ENCODE results near the gene PHF13.
"Not testable (repeated sequence)": the region's sequence is repeated elsewhere in the genome, so short reads cannot be mapped to it uniquely, and the experiment has no call there.

The PHF13 gene

DNA sequence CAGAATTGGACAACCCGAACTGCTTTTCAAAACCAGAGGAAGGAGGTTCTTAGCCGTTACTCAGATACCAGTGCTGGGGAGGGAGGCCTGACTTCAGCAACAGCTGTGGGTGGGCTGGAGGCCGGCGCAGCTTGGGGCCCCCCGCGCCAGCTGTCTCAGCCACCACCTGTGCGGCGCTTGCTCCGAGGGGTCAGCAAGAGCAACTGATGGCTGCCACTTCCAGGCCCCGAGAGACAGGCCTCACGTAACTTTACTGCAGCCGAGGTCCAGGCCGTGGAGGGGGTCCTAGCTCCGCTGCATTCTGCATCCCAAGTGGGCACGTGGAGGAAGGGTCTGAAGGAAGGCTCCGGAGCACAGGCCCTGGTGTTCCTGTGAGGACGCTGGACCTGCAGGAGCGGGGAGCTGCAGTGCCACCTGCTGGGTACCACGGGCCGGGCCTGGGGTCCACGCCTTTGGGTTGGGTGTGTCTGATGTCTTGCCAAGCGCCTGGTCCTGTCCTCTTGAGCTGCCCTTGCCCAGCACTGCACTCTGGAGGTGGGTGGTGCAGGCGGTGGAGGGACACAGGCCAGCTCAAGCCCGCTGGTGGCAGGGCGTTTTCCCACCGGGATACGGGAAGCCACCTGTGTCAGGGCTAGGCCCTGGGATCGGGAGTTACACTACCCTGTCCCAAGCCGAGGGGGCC is 21.0 kb downstream of the PHF13 start:
- no peaks in the 10 kb centered on the region for H3F3A ChIP-seq (ENCODE audit: insufficient read depth, low read length)
- H4K20me1 ChIP-seq (ENCODE audit: insufficient read depth, low read length): no peaks in the 10 kb centered on the region
- H3K9ac ChIP-seq (ENCODE audit: low read length): no peak overlapping the region
- H3K79me2 ChIP-seq (ENCODE audit: low read length): no peaks in the 10 kb centered on the region
- no peaks in the 10 kb centered on the region for H3K4me1 ChIP-seq (ENCODE audit: low read length)
- peaks cover 4% of the 10 kb centered on the region; the same call in 1 of the 2 replicates for H3K36me3 ChIP-seq (replicated peaks; ENCODE audit: insufficient read depth, low read length)
- no peak overlapping the region for H3K4me2 ChIP-seq (ENCODE audit: low read depth, low read length)
- H3K27me3 ChIP-seq (replicated peaks; ENCODE audit: insufficient read depth, low read length): no peaks in the 10 kb centered on the region
- H3K4me3 ChIP-seq (ENCODE audit: low read length): no peak overlapping the region
- TF ChIP-seq CTCF (IDR thresholded peaks at IDR 0.05; ENCODE audit: low read length) (peak; percentile 31), EZH2 (optimal IDR thresholded peaks at IDR 0.05; ENCODE audit: low read depth, low read length) (no peak)
- H3K9me2 ChIP-seq (replicated peaks; ENCODE audit: insufficient read depth, low read length): no peaks in the 10 kb centered on the region
- H3K9me3 ChIP-seq (replicated peaks; ENCODE audit: insufficient read depth, low read length): no peaks in the 10 kb centered on the region
- no peak overlapping the region for H2AFZ ChIP-seq (ENCODE audit: low read length)
- no peak for DNase-seq
- no peak overlapping the region for H3K27ac ChIP-seq (ENCODE audit: low read length)

DNA sequence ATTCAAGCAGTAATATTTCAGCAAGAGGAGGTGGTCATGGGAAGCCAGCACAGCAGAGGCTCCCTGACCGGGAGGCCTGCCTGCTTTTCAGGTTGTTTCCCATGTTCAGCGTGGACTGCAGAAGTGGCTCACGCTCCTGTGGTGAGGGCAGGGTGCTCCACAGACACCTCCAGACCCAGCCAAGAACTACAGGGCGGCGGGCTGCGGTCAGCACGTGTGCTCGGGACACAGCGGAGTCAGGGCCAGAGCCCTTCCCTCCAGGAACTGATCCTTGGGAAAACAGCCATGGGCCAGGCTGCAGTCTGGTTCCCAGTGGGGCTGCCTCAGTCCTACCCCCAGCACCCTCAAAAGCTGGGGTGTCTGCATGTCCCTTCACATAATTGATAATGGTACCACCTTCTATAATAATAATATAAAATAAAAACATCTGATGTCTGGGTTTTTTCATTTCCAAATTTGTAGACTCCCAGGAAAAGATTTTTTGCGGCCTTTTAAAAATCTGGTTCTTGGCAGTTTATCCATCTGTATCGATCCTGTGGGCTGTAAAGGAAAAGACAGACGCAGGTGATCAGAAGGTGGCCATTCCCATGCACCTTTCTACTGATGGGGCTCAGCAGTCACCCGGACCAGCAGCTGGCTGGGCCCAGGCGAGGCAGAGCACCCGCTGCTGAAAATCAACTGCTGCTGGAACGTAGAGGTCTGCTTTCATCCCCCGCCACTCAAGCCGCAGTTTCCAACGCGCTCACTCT is 21.8 kb downstream of the PHF13 start:
- Histone ChIP-seq H3K36me3 (replicated peaks; ENCODE audit: insufficient read depth, low read length) (peaks cover 4% of the 10 kb centered on the region; the same call in 1 of the 2 replicates), H3K9me2 (replicated peaks; ENCODE audit: insufficient read depth, low read length) (no peaks in the 10 kb centered on the region), H3K4me3 (ENCODE audit: low read length) (no peak overlapping the region), H3K4me2 (ENCODE audit: low read depth, low read length) (no peak overlapping the region), H4K20me1 (ENCODE audit: insufficient read depth, low read length) (no peaks in the 10 kb centered on the region), H3K9me3 (replicated peaks; ENCODE audit: insufficient read depth, low read length) (no peaks in the 10 kb centered on the region), H3K9ac (ENCODE audit: low read length) (no peak overlapping the region), H3K79me2 (ENCODE audit: low read length) (no peaks in the 10 kb centered on the region), H3K27me3 (replicated peaks; ENCODE audit: insufficient read depth, low read length) (no peaks in the 10 kb centered on the region), H3K27ac (ENCODE audit: low read length) (no peak overlapping the region), H3F3A (ENCODE audit: insufficient read depth, low read length) (no peaks in the 10 kb centered on the region), H2AFZ (ENCODE audit: low read length) (no peak overlapping the region), H3K4me1 (ENCODE audit: low read length) (no peaks in the 10 kb centered on the region)
- no peak for TF ChIP-seq EZH2 (optimal IDR thresholded peaks at IDR 0.05; ENCODE audit: low read depth, low read length)
- TF ChIP-seq CTCF (IDR thresholded peaks at IDR 0.05; ENCODE audit: low read length): no peak
- no peak for TF ChIP-seq EZH2phosphoT487 (IDR thresholded peaks at IDR 0.05; ENCODE audit: low read length)
- DNase-seq: no peak

- DNase-seq: no peak
- Histone ChIP-seq H3K79me2 (ENCODE audit: low read length) (no peaks in the 10 kb centered on the region), H4K20me1 (ENCODE audit: insufficient read depth, low read length) (no peaks in the 10 kb centered on the region), H3K4me3 (ENCODE audit: low read length) (no peak overlapping the region), H3F3A (ENCODE audit: insufficient read depth, low read length) (no peaks in the 10 kb centered on the region), H3K36me3 (replicated peaks; ENCODE audit: insufficient read depth, low read length) (peaks cover 4% of the 10 kb centered on the region; the same call in 1 of the 2 replicates), H3K27ac (ENCODE audit: low read length) (no peak overlapping the region), H3K9ac (ENCODE audit: low read length) (no peak overlapping the region), H3K27me3 (replicated peaks; ENCODE audit: insufficient read depth, low read length) (no peaks in the 10 kb centered on the region), H3K4me2 (ENCODE audit: low read depth, low read length) (no peak overlapping the region), H3K9me3 (replicated peaks; ENCODE audit: insufficient read depth, low read length) (no peaks in the 10 kb centered on the region), H2AFZ (ENCODE audit: low read length) (no peak overlapping the region), H3K9me2 (replicated peaks; ENCODE audit: insufficient read depth, low read length) (no peaks in the 10 kb centered on the region), H3K4me1 (ENCODE audit: low read length) (no peaks in the 10 kb centered on the region)
- TF ChIP-seq CTCF (IDR thresholded peaks at IDR 0.05; ENCODE audit: low read length) (no peak), EZH2phosphoT487 (IDR thresholded peaks at IDR 0.05; ENCODE audit: low read length) (no peak), EZH2 (optimal IDR thresholded peaks at IDR 0.05; ENCODE audit: low read depth, low read length) (no peak)
Observed at GRCh38 chr1:6635910-6636760, 22.6 kb downstream of the PHF13 start.

DNA sequence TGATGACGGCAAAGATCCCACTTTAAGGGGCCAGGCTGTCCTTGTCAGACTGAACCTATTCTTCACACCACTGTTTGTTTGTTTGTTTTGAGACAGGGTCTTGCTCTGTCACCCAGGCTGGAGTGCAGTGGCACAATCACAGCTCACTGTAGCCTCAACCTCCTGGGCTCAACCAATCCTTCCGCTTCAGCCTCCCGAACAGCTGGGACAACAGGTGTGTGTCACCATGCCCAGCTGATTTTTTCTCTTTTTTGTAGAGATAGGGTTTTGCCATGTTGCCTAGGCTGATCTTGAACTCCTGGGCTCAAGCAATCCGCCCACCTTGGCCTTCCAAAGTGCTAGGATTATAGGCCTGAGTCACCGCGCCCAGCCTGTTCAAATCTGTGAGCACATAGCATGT is 23.2 kb downstream of the PHF13 start:
- H3K9ac ChIP-seq (ENCODE audit: low read length); H3K4me3 ChIP-seq (ENCODE audit: low read length); DNase-seq; H3K79me2 ChIP-seq (ENCODE audit: low read length); H4K20me1 ChIP-seq (ENCODE audit: insufficient read depth, low read length); H3K9me3 ChIP-seq (replicated peaks; ENCODE audit: insufficient read depth, low read length); H2AFZ ChIP-seq (ENCODE audit: low read length); H3K27ac ChIP-seq (ENCODE audit: low read length); H3K36me3 ChIP-seq (replicated peaks; ENCODE audit: insufficient read depth, low read length); H3K4me2 ChIP-seq (ENCODE audit: low read depth, low read length); H3K4me1 ChIP-seq (ENCODE audit: low read length); H3K9me2 ChIP-seq (replicated peaks; ENCODE audit: insufficient read depth, low read length); H3F3A ChIP-seq (ENCODE audit: insufficient read depth, low read length); H3K27me3 ChIP-seq (replicated peaks; ENCODE audit: insufficient read depth, low read length): not testable (repeated sequence)
